Adrenal gland (tissue), 12 donors: ENCODE results near the gene ITGA1. TPM values are rescaled to one million over a fixed set of nuclear protein-coding genes. Genes with fewer than 3 reads are reported as not detected.

Experiments
- DNase-seq, 7 donors: peaks; one replicate each; pipeline ENCODE4 v3.0.0-alpha.2; 2019 to 2020
- H3K27ac ChIP-seq, 5 donors: fragments of 200-600 bp; sonication (generic) in 4 of 5; 1 replicate in 3 of 5; 2 replicates in 2 of 5; pipeline versions ENCODE4 v1.5.1 to v1.8.0; 2016 to 2020; ENCODE audit warnings: mild to moderate bottlenecking in 1 of 5
- H3K27me3 ChIP-seq: fragments of 200-600 bp; 2 replicates; pipeline ENCODE4 v1.8.0; 2021
- H3K36me3 ChIP-seq, 2 donors: fragments of 200-600 bp; replicated peaks in 1 of 2; 1 replicate in 1 of 2; 2 replicates in 1 of 2; pipeline versions ENCODE4 v1.5.1 to v1.8.0; 2018 to 2022
- H3K4me1 ChIP-seq, 2 donors: fragments of 200-600 bp; replicated peaks in 1 of 2; 1 replicate in 1 of 2; 2 replicates in 1 of 2; pipeline versions ENCODE4 v1.5.1 to v1.8.0; 2018 to 2021
- H3K4me3 ChIP-seq, 4 donors: fragments of 200-600 bp; sonication (generic) in 3 of 4; one replicate each; pipeline ENCODE4 v1.5.1; 2016 to 2018
- H3K9me3 ChIP-seq, 3 donors: fragments of 200-600 bp; sonication (generic) in 1 of 3; replicated peaks in 1 of 3; 1 replicate in 2 of 3; 2 replicates in 1 of 3; pipeline versions ENCODE4 v1.5.1 to v1.8.0; 2016 to 2021
- CTCF ChIP-seq, 6 experiments: fragments of 450-650 bp in 4 of 6; fragments of 200-600 bp in 2 of 6; sonication (generic) in 1 of 6; IDR thresholded peaks; 1 replicate in 5 of 6; 2 replicates in 1 of 6; pipeline versions ENCODE4 v1.5.1 to v1.8.0; 2016 to 2021; ENCODE audit warnings: antibody characterized with exemption in 6 of 6, mild to moderate bottlenecking in 2 of 6, moderate library complexity in 1 of 6
- POLR2A ChIP-seq, 2 donors: fragments of 450-650 bp; IDR thresholded peaks; one replicate each; pipeline ENCODE4 v1.6.1; 2017; ENCODE audit warnings: antibody characterized with exemption in 2 of 2, mild to moderate bottlenecking in 2 of 2, moderate library complexity in 1 of 2
- WGBS, 4 donors: extraction: QIAGEN DNeasy Blood & Tissue Kit in 2 of 4; methylation state at CpG; one replicate each; pipeline versions ENCODE4 v1.1.5 to v1.1.7; 2013 to 2017; 5-methylcytosine and 5-hydroxymethylcytosine counted together
- intact Hi-C, 2 donors: fragments of 100-400 bp; cut with DNase I; formaldehyde crosslinking; loops; one replicate each; pipeline versions ENCODE4 v1.14.1 to v1.15.0; 2022 to 2023
- polyA plus RNA-seq, 3 donors: library from polyadenylated mRNA; stranded (reverse); fragments of 200-250 nt in 2 of 3; fragments of 350-450 nt in 1 of 3; fragmentation: Illumina TruSeq in 1 of 3; extraction: RNeasy Lipid Tissue Mini Kit (QIAGEN cat#74804) in 1 of 3; gene quantifications; one replicate each; pipeline ENCODE4 v1.2.3, GENCODE V29; 2013 to 2014
- total RNA-seq, 9 donors: library from RNA; depleted of rRNA in 4 of 9; stranded (reverse); fragments of >200 nt in 4 of 9; fragments of 120-200 nt in 1 of 9; fragmentation: NEBNext Ultra II Directional in 1 of 9; extraction: Animal tissue kit (Norgen Biotek cat#: 25700) in 1 of 9; gene quantifications; one replicate each; pipeline versions ENCODE4 v1.1.0 to v1.2.4, GENCODE V29; 2013 to 2023
- donor health status: healthy with polysubstance abuse.
- donor health status: Bipolar disorder and iron deficiency.
- donor health status: DM: yes; HTN: yes; CAD: no.
- donor health status: DM: no; HTN: no; CAD: no.
- donor health status: DM: no; HTN: no; CAD: no.
- donor health status: DM: yes; HTN: yes; CAD: no.

ITGA1 gene
- total and polyA plus RNA-seq, 12 donors, result 30.0 to 371 (median 149) TPM

GRCh38 chr5:52922384-52922783 lies 134.7 kb downstream of the ITGA1 start:
- intact Hi-C loops, result no loop called here
- Histone ChIP-seq H3K4me1 (no peaks in the 10 kb centered on the region), H3K36me3 (peaks cover 0 to 35% of the 10 kb centered on the region in 2 donors), H3K27me3 (no peaks in the 10 kb centered on the region), H3K4me3 (no peak overlapping the region), H3K9me3 (no peaks in the 10 kb centered on the region), H3K27ac (peak overlapping the region in 1 of 5 donors; percentile 21)
- peak in 5 of 7 donors; percentile 24 to 49 (median 31) for DNase-seq
- 45 to 77% (median 64%) methylated on average over 2 of the region's 2 CpGs for WGBS, 4 donors
- TF ChIP-seq CTCF (IDR thresholded peaks at IDR 0.05) (peak in 1 of 6 experiments; percentile 14), POLR2A (IDR thresholded peaks at IDR 0.05) (no peak)

- TF ChIP-seq CTCF (IDR thresholded peaks at IDR 0.05) (no peak), POLR2A (IDR thresholded peaks at IDR 0.05) (no peak)
- Histone ChIP-seq H3K27me3 (no peaks in the 10 kb centered on the region), H3K4me1 (no peaks in the 10 kb centered on the region), H3K4me3 (no peak overlapping the region), H3K9me3 (no peaks in the 10 kb centered on the region), H3K27ac (no peak overlapping the region), H3K36me3 (peaks cover 0 to 27% of the 10 kb centered on the region in 2 donors)
- intact Hi-C loops, result no loop called here
- 83 to 86% (median 85%) methylated on average over 8 of the region's 8 CpGs for WGBS, 4 donors
- DNase-seq, result no peak
These were observed 136.7 kb downstream of the ITGA1 start for GRCh38 chr5:52924456-52924855.

DNA sequence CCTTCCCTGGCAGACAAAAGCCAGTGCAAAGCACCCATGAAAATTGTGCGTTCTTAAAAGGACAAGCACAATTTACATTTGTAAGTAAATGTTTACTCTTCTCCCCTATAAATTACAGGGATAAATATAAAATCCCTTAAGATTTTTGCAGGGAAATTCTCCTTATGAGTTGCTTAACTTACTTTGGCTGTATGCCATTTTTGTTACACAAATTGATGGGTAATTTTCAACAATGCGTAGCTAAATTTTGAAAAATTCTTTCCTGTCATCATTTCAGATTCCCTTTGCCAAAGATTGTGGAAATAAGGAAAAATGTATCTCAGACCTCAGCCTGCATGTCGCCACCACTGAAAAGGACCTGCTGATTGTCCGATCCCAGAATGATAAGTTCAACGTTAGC lies 137.3 kb downstream of the ITGA1 start:
- TF ChIP-seq POLR2A (IDR thresholded peaks at IDR 0.05), result no peak
- peaks cover 0 to 5% (median 0%) of the 10 kb centered on the region in 3 donors for H3K9me3 ChIP-seq
- peaks cover 0 to 26% of the 10 kb centered on the region in 2 donors for H3K36me3 ChIP-seq
- no peaks in the 10 kb centered on the region for H3K4me1 ChIP-seq
- DNase-seq, result no peak
- WGBS, 4 donors, result 77 to 81% (median 79%) methylated on average over 5 of the region's 5 CpGs
- no peak overlapping the region for H3K27ac ChIP-seq
- intact Hi-C loops, result no loop called here
- no peaks in the 10 kb centered on the region for H3K27me3 ChIP-seq
- H3K4me3 ChIP-seq, result no peak overlapping the region

- H3K27me3 ChIP-seq, result no peaks in the 10 kb centered on the region
- H3K27ac ChIP-seq, result no peak overlapping the region
- peaks cover 0 to 35% of the 10 kb centered on the region in 2 donors for H3K36me3 ChIP-seq
- TF ChIP-seq CTCF (IDR thresholded peaks at IDR 0.05) (no peak), POLR2A (IDR thresholded peaks at IDR 0.05) (no peak)
- H3K9me3 ChIP-seq, result peaks cover 0 to 5% (median 0%) of the 10 kb centered on the region in 3 donors
- no peak for DNase-seq
- no peaks in the 10 kb centered on the region for H3K4me1 ChIP-seq
- intact Hi-C loops, result no loop called here
- 53 to 57% (median 55%) methylated on average over 2 of the region's 2 CpGs for WGBS, 4 donors
- no peak overlapping the region for H3K4me3 ChIP-seq
These were observed 141.0 kb downstream of the ITGA1 start for GRCh38 chr5:52928689-52929088.

GRCh38 chr5:52938226-52938625 lies 150.5 kb downstream of the ITGA1 start:
- no peaks in the 10 kb centered on the region for H3K4me1 ChIP-seq
- TF ChIP-seq CTCF (IDR thresholded peaks at IDR 0.05) (no peak), POLR2A (IDR thresholded peaks at IDR 0.05) (no peak)
- H3K27me3 ChIP-seq, result no peaks in the 10 kb centered on the region
- H3K36me3 ChIP-seq, result peaks cover 0 to 51% of the 10 kb centered on the region in 2 donors
- H3K4me3 ChIP-seq, result no peak overlapping the region
- H3K9me3 ChIP-seq, result no peaks in the 10 kb centered on the region
- no peak overlapping the region for H3K27ac ChIP-seq
- intact Hi-C loops, result no loop called here
- no peak for DNase-seq
